Mucosa of rectum (tissue), 2 donors: Measurements from ENCODE around the gene TMEM52.
A peak's percentile ranks its signal among the peaks of the same experiment; 100 is the strongest.

ENCODE experiments used
- H3K27ac ChIP-seq, 2 donors: one replicate each; pipeline ENCODE4 v1.7.0; 2013; ENCODE audit warnings: inconsistent platforms in 2 of 2, low read depth in 2 of 2, low read length in 2 of 2
- H3K27me3 ChIP-seq, 2 donors: one replicate each; pipeline ENCODE4 v1.7.0; 2013; ENCODE audit warnings: low read length in 2 of 2; ENCODE audit not compliant: control insufficient read depth in 2 of 2, insufficient read depth in 2 of 2
- H3K36me3 ChIP-seq, 2 donors: one replicate each; pipeline ENCODE4 v1.7.0; 2013; ENCODE audit warnings: low read length in 2 of 2; ENCODE audit not compliant: control insufficient read depth in 2 of 2, insufficient read depth in 2 of 2
- H3K4me1 ChIP-seq, 2 donors: one replicate each; pipeline ENCODE4 v1.7.0; 2013; ENCODE audit warnings: low read length in 2 of 2, mild to moderate bottlenecking in 1 of 2; ENCODE audit not compliant: control insufficient read depth in 2 of 2, insufficient read depth in 2 of 2
- H3K4me3 ChIP-seq, 2 donors: one replicate each; pipeline ENCODE4 v1.7.0; 2013; ENCODE audit warnings: low read length in 2 of 2
- H3K9ac ChIP-seq, 2 donors: one replicate each; pipeline ENCODE4 v1.7.0; 2013; ENCODE audit warnings: low read length in 2 of 2, low read depth in 1 of 2, mild to moderate bottlenecking in 1 of 2
- H3K9me3 ChIP-seq, 2 donors: one replicate each; pipeline ENCODE4 v1.7.0; 2013; ENCODE audit warnings: low read length in 2 of 2; ENCODE audit not compliant: control insufficient read depth in 2 of 2
- donor health status: healthy.
- donor health status: Normal muscosa, but diverticular disease.

TMEM52 gene

GRCh38 chr1:1921459-1921862 is 2.4 kb upstream of the TMEM52 start:
- Histone ChIP-seq H3K27ac (no peak overlapping the region), H3K27me3 (no peaks in the 10 kb centered on the region), H3K4me1 (peaks cover 22 to 31% of the 10 kb centered on the region in 2 donors), H3K4me3 (no peak overlapping the region), H3K36me3 (no peaks in the 10 kb centered on the region), H3K9me3 (no peaks in the 10 kb centered on the region), H3K9ac (no peak overlapping the region)

- Histone ChIP-seq H3K36me3 (no peaks in the 10 kb centered on the region), H3K9me3 (no peaks in the 10 kb centered on the region), H3K9ac (no peak overlapping the region), H3K4me1 (peaks cover 27 to 36% of the 10 kb centered on the region in 2 donors), H3K27ac (no peak overlapping the region), H3K27me3 (no peaks in the 10 kb centered on the region), H3K4me3 (no peak overlapping the region)
These were observed 1.8 kb upstream of the TMEM52 start for GRCh38 chr1:1920608-1921458.

GRCh38 chr1:1920057-1920607 is 1.1 kb upstream of the TMEM52 start:
- H3K36me3 ChIP-seq, result no peaks in the 10 kb centered on the region
- peak overlapping the region; percentile 66 to 76 for H3K27ac ChIP-seq
- no peaks in the 10 kb centered on the region for H3K27me3 ChIP-seq
- peak overlapping the region; percentile 32 to 64 for H3K9ac ChIP-seq
- no peaks in the 10 kb centered on the region for H3K9me3 ChIP-seq
- peaks cover 31 to 41% of the 10 kb centered on the region in 2 donors for H3K4me1 ChIP-seq
- H3K4me3 ChIP-seq, result peak overlapping the region; percentile 61

- Histone ChIP-seq H3K4me1 (peaks cover 31 to 41% of the 10 kb centered on the region in 2 donors), H3K27ac (peak overlapping the region; percentile 76 to 81), H3K27me3 (no peaks in the 10 kb centered on the region), H3K9ac (peak overlapping the region; percentile 32 to 70), H3K4me3 (peak overlapping the region; percentile 61), H3K36me3 (no peaks in the 10 kb centered on the region), H3K9me3 (no peaks in the 10 kb centered on the region)
These were observed 401 bp upstream of the TMEM52 start for GRCh38 chr1:1919304-1920056.

GRCh38 chr1:1917995-1918900 is 831 bp downstream of the TMEM52 start:
- Histone ChIP-seq H3K4me1 (peaks cover 27 to 35% of the 10 kb centered on the region in 2 donors), H3K27ac (peak overlapping the region; percentile 74 to 81), H3K9ac (peak overlapping the region; percentile 41 to 70), H3K9me3 (no peaks in the 10 kb centered on the region), H3K36me3 (no peaks in the 10 kb centered on the region), H3K27me3 (no peaks in the 10 kb centered on the region), H3K4me3 (peak overlapping the region; percentile 61)

- H3K9me3 ChIP-seq, result no peaks in the 10 kb centered on the region
- no peak overlapping the region for H3K9ac ChIP-seq
- no peak overlapping the region for H3K27ac ChIP-seq
- H3K36me3 ChIP-seq, result no peaks in the 10 kb centered on the region
- H3K27me3 ChIP-seq, result no peaks in the 10 kb centered on the region
- no peak overlapping the region for H3K4me3 ChIP-seq
- peaks cover 20 to 27% of the 10 kb centered on the region in 2 donors for H3K4me1 ChIP-seq
These were observed 1.6 kb downstream of the TMEM52 start for GRCh38 chr1:1917304-1917976.

- H3K9ac ChIP-seq, result no peak overlapping the region
- no peaks in the 10 kb centered on the region for H3K36me3 ChIP-seq
- peaks cover 20 to 27% of the 10 kb centered on the region in 2 donors for H3K4me1 ChIP-seq
- H3K27me3 ChIP-seq, result no peaks in the 10 kb centered on the region
- H3K27ac ChIP-seq, result no peak overlapping the region
- no peak overlapping the region for H3K4me3 ChIP-seq
- no peaks in the 10 kb centered on the region for H3K9me3 ChIP-seq
These were observed 2.2 kb downstream of the TMEM52 start for GRCh38 chr1:1916851-1917251.

GRCh38 chr1:1915911-1916840 is 2.9 kb downstream of the TMEM52 start:
- no peaks in the 10 kb centered on the region for H3K9me3 ChIP-seq
- no peak overlapping the region for H3K4me3 ChIP-seq
- H3K27me3 ChIP-seq, result no peaks in the 10 kb centered on the region
- peak overlapping the region in 1 of 2 donors; percentile 16 for H3K27ac ChIP-seq
- H3K4me1 ChIP-seq, result peaks cover 20 to 27% of the 10 kb centered on the region in 2 donors
- no peak overlapping the region for H3K9ac ChIP-seq
- H3K36me3 ChIP-seq, result no peaks in the 10 kb centered on the region
